GM21423 (cell line): ENCODE measurements around the gene C11orf87.

Experiments
- ATAC-seq: cut with Tn5 transposase; IDR thresholded peaks from one replicate; pipeline ENCODE4 v1.9.1; 2021; ENCODE audit warnings: mild to moderate bottlenecking, moderate library complexity; ENCODE audit not compliant: unreplicated experiment

Gene C11orf87

GRCh38 chr11:109421981-109422869, at the start of gene C11orf87:
TSS of gene C11orf87 (plus strand) at chr11:109422190. CDS start at chr11:109423634, 1,444 bp downstream.
- no peak for ATAC-seq

- ATAC-seq = no peak
These were observed 48.0 kb upstream of the C11orf87 start for GRCh38 chr11:109374032-109374431.

GRCh38 chr11:109374441-109374840, 47.5 kb upstream of the C11orf87 start:
- ATAC-seq = no peak

GRCh38 chr11:109377039-109377742, 44.8 kb upstream of the C11orf87 start:
- no peak for ATAC-seq

GRCh38 chr11:109378034-109378433, 44.0 kb upstream of the C11orf87 start:
- ATAC-seq = no peak

- ATAC-seq = no peak
These were observed 38.7 kb upstream of the C11orf87 start for GRCh38 chr11:109383306-109383705.

- no peak for ATAC-seq
These were observed 37.1 kb upstream of the C11orf87 start for GRCh38 chr11:109384873-109385272.

GRCh38 chr11:109388982-109389381, 33.0 kb upstream of the C11orf87 start:
- ATAC-seq = no peak

GRCh38 chr11:109390752-109391151, 31.2 kb upstream of the C11orf87 start:
- ATAC-seq = no peak

GRCh38 chr11:109401545-109401944, 20.4 kb upstream of the C11orf87 start:
- ATAC-seq = no peak

- ATAC-seq = no peak
These were observed 16.3 kb upstream of the C11orf87 start for GRCh38 chr11:109405671-109406070.

GRCh38 chr11:109416601-109417000, 5.4 kb upstream of the C11orf87 start:
- no peak for ATAC-seq

GRCh38 chr11:109422870-109423465, 978 bp downstream of the C11orf87 start:
- ATAC-seq = no peak

GRCh38 chr11:109423466-109424190, 1.6 kb downstream of the C11orf87 start:
- no peak for ATAC-seq

GRCh38 chr11:109424901-109425300, 2.9 kb downstream of the C11orf87 start:
- no peak for ATAC-seq

GRCh38 chr11:109425554-109425953, 3.6 kb downstream of the C11orf87 start:
- ATAC-seq = no peak

- ATAC-seq = no peak
These were observed 4.7 kb downstream of the C11orf87 start for GRCh38 chr11:109426442-109427240.

- ATAC-seq = no peak
These were observed 10.1 kb downstream of the C11orf87 start for GRCh38 chr11:109432105-109432504.

GRCh38 chr11:109433753-109434256, 11.8 kb downstream of the C11orf87 start:
- no peak for ATAC-seq
